ENCODE results near the gene HEBP2.

HEBP2 gene

DNA sequence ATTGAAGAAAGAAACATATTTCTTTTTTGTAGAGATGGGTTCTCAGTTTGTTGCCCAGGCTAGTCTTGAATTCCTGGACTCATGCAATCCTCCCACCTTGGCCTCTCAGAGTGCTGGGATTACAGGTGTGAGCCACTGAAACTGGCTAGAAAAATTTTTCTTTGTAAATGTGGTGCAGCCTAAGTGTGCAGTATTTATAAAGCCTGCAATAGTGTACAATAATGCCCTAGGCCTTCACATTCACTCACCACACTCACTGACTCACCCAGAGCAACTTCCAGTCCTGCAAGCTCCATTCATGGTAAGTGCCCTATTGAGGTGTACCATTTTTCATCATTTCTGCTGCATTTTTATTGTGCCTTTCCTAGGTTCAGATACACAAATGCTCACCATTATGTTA, 63.9 kb downstream of the HEBP2 start:
- H3K9ac ChIP-seq (ENCODE audit: low read length) = no peak overlapping the region
- H3K9me3 ChIP-seq (ENCODE audit: low read length) = no peaks in the 10 kb centered on the region
- no peaks in the 10 kb centered on the region for H3K36me3 ChIP-seq (ENCODE audit: insufficient read depth, low read length)
- H3K27me3 ChIP-seq (ENCODE audit: control insufficient read depth in 1 of 2, insufficient read depth in 2 of 2, low read length in 2 of 2) = no peaks in the 10 kb centered on the region
- H3K4me3 ChIP-seq (ENCODE audit: low read depth in 1 of 2, low read length in 2 of 2) = no peak overlapping the region
- H3K27ac ChIP-seq (ENCODE audit: low read depth, low read length) = no peak overlapping the region
- no peaks in the 10 kb centered on the region for H3K4me1 ChIP-seq (ENCODE audit: insufficient read depth, low read length)

DNA sequence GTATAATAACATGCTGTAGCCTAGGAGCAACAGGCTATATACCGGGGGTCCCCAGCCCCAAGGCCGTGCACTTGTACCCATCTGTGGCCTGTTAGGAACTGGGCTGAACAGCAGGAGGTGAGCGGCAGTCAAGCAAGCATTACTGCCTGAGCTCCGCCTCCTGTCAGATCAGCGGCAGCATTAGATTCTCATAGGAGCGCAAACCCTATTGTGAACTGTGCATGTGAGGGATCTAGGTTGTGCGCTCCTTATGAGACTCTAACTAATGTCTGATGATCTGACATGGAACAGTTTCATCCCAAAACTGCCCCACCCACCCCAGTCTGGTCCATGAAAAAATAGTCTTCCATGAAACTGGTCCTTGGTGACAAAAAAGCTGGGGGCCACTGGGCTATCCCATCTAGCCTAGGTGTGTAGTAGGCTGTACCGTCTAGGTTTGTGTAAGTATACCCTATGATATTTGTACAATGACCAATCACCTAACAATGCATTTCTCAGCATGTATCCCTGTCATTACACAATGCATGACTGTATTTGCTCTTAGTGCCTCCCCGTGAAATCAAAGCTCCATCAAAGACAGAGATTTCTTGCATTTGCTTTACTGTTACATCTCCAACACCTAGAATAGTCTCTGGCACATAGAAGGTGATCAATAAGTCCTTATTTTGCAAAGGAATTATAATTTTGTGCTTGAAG, 64.4 kb downstream of the HEBP2 start:
- Histone ChIP-seq H3K4me3 (ENCODE audit: low read depth in 1 of 2, low read length in 2 of 2) (no peak overlapping the region), H3K9me3 (ENCODE audit: low read length) (no peaks in the 10 kb centered on the region), H3K36me3 (ENCODE audit: insufficient read depth, low read length) (no peaks in the 10 kb centered on the region), H3K27me3 (ENCODE audit: control insufficient read depth in 1 of 2, insufficient read depth in 2 of 2, low read length in 2 of 2) (no peaks in the 10 kb centered on the region), H3K9ac (ENCODE audit: low read length) (no peak overlapping the region), H3K27ac (ENCODE audit: low read depth, low read length) (no peak overlapping the region), H3K4me1 (ENCODE audit: insufficient read depth, low read length) (no peaks in the 10 kb centered on the region)
